ENCODE measurements around the gene GPR162.
"Not testable (repeated sequence)": the region's sequence is repeated elsewhere in the genome, so short reads cannot be mapped to it uniquely, and the experiment has no call there.

The GPR162 gene

GRCh38 chr12:6868211-6869048, 46.8 kb downstream of the GPR162 start:
- H2AFZ ChIP-seq (ENCODE audit: low read depth, low read length) = no peak overlapping the region
- H3K4ac ChIP-seq (ENCODE audit: low read depth in 1 of 2, low read length in 2 of 2) = no peak overlapping the region
- no peak overlapping the region for H2BK120ac ChIP-seq (ENCODE audit: low read depth, low read length)

GRCh38 chr12:6869049-6870021, 47.7 kb downstream of the GPR162 start:
- no peak overlapping the region for H2BK120ac ChIP-seq (ENCODE audit: low read depth, low read length)
- peaks cover 46 to 50% of the 10 kb centered on the region in 2 experiments for H3K36me3 ChIP-seq (ENCODE audit: control insufficient read depth in 1 of 2, insufficient read depth in 2 of 2, low read depth in 1 of 2, low read length in 2 of 2)
- no peak overlapping the region for H3K18ac ChIP-seq (ENCODE audit: low read depth in 1 of 2, low read length in 2 of 2)
- no peak overlapping the region for H4K8ac ChIP-seq (ENCODE audit: low read length)
- H3K4ac ChIP-seq (ENCODE audit: low read depth in 1 of 2, low read length in 2 of 2) = no peak overlapping the region
- H3K27ac ChIP-seq (ENCODE audit: low read length, poor library complexity, severe bottlenecking) = peak overlapping the region; percentile 11
- H3K23ac ChIP-seq (ENCODE audit: low read length in 2 of 2) = no peak overlapping the region
- H4K91ac ChIP-seq (ENCODE audit: low read length) = no peak overlapping the region
- no peak overlapping the region for H2BK5ac ChIP-seq (ENCODE audit: low read depth, low read length, poor library complexity, severe bottlenecking)
- WGBS = 48% methylated on average over 12 of the region's 12 CpGs
- H3K4me1 ChIP-seq (ENCODE audit: control insufficient read depth, insufficient read depth, low read depth, low read length) = peaks cover 28% of the 10 kb centered on the region
- H3K14ac ChIP-seq (ENCODE audit: low read length in 2 of 2) = no peak overlapping the region
- no peak overlapping the region for H2AK5ac ChIP-seq (ENCODE audit: low read length, severe bottlenecking)
- no peaks in the 10 kb centered on the region for H3K27me3 ChIP-seq (ENCODE audit: control insufficient read depth in 1 of 2, insufficient read depth in 1 of 2, low read length in 2 of 2)
- H3K79me1 ChIP-seq (replicated peaks; ENCODE audit: low read length, poor library complexity, severe bottlenecking) = peaks cover 3% of the 10 kb centered on the region
- H2BK15ac ChIP-seq (ENCODE audit: low read depth, poor library complexity, severe bottlenecking) = no peak overlapping the region
- peak; percentile 78 for DNase-seq
- no peak overlapping the region for H2AFZ ChIP-seq (ENCODE audit: low read depth, low read length)
- peak overlapping the region in 1 of 2 experiments; percentile 94 for H3K4me3 ChIP-seq (ENCODE audit: insufficient read depth in 1 of 2, low read depth in 1 of 2, low read length in 2 of 2)
- H3K9me3 ChIP-seq (ENCODE audit: control insufficient read depth, low read length) = no peaks in the 10 kb centered on the region
- H3K9ac ChIP-seq (ENCODE audit: low read length) = peak overlapping the region; percentile 97
- peak overlapping the region; percentile 85 for H3K4me2 ChIP-seq (ENCODE audit: low read length, poor library complexity, severe bottlenecking)
- no peak overlapping the region for H2BK12ac ChIP-seq (ENCODE audit: low read length in 2 of 2)

More at GRCh38 chr12:6868211-6869048, 46.8 kb downstream of the GPR162 start:
- Histone ChIP-seq H4K8ac (ENCODE audit: low read length) (no peak overlapping the region), H3K14ac (ENCODE audit: low read length in 2 of 2) (peak overlapping the region in 1 of 2 experiments; percentile 80), H3K9me3 (ENCODE audit: control insufficient read depth, low read length) (no peaks in the 10 kb centered on the region), H2AK5ac (ENCODE audit: low read length, severe bottlenecking) (no peak overlapping the region), H3K4me1 (ENCODE audit: control insufficient read depth, insufficient read depth, low read depth, low read length) (peaks cover 28% of the 10 kb centered on the region), H3K4me2 (ENCODE audit: low read length, poor library complexity, severe bottlenecking) (peak overlapping the region; percentile 85), H3K27me3 (ENCODE audit: control insufficient read depth in 1 of 2, insufficient read depth in 1 of 2, low read length in 2 of 2) (no peaks in the 10 kb centered on the region), H2BK15ac (ENCODE audit: low read depth, poor library complexity, severe bottlenecking) (no peak overlapping the region), H4K91ac (ENCODE audit: low read length) (no peak overlapping the region), H2BK12ac (ENCODE audit: low read length in 2 of 2) (no peak overlapping the region), H3K18ac (ENCODE audit: low read depth in 1 of 2, low read length in 2 of 2) (peak overlapping the region in 1 of 2 experiments; percentile 97), H2BK5ac (ENCODE audit: low read depth, low read length, poor library complexity, severe bottlenecking) (no peak overlapping the region), H3K79me1 (replicated peaks; ENCODE audit: low read length, poor library complexity, severe bottlenecking) (peaks cover 4% of the 10 kb centered on the region), H3K9ac (ENCODE audit: low read length) (peak overlapping the region; percentile 97), H3K36me3 (ENCODE audit: control insufficient read depth in 1 of 2, insufficient read depth in 2 of 2, low read depth in 1 of 2, low read length in 2 of 2) (peaks cover 55 to 59% of the 10 kb centered on the region in 2 experiments), H3K23ac (ENCODE audit: low read length in 2 of 2) (no peak overlapping the region), H3K4me3 (ENCODE audit: insufficient read depth in 1 of 2, low read depth in 1 of 2, low read length in 2 of 2) (peak overlapping the region; percentile 94 to 95), H3K27ac (ENCODE audit: low read length, poor library complexity, severe bottlenecking) (peak overlapping the region; percentile 11)
- DNase-seq = peak; percentile 45
- WGBS = 7% methylated on average over 21 of the region's 22 CpGs

- H2BK15ac ChIP-seq (ENCODE audit: low read depth, poor library complexity, severe bottlenecking); H3K27ac ChIP-seq (ENCODE audit: low read length, poor library complexity, severe bottlenecking); H2AFZ ChIP-seq (ENCODE audit: low read depth, low read length); H3K23ac ChIP-seq (ENCODE audit: low read length in 2 of 2); H3K4me2 ChIP-seq (ENCODE audit: low read length, poor library complexity, severe bottlenecking); H4K91ac ChIP-seq (ENCODE audit: low read length); H4K8ac ChIP-seq (ENCODE audit: low read length); H3K4ac ChIP-seq (ENCODE audit: low read depth in 1 of 2, low read length in 2 of 2); H2AK5ac ChIP-seq (ENCODE audit: low read length, severe bottlenecking); H2BK120ac ChIP-seq (ENCODE audit: low read depth, low read length); H3K79me1 ChIP-seq (replicated peaks; ENCODE audit: low read length, poor library complexity, severe bottlenecking); H3K9me3 ChIP-seq (ENCODE audit: control insufficient read depth, low read length); H3K18ac ChIP-seq (ENCODE audit: low read depth in 1 of 2, low read length in 2 of 2); H2BK12ac ChIP-seq (ENCODE audit: low read length in 2 of 2); H3K14ac ChIP-seq (ENCODE audit: low read length in 2 of 2); H2BK5ac ChIP-seq (ENCODE audit: low read depth, low read length, poor library complexity, severe bottlenecking); H3K27me3 ChIP-seq (ENCODE audit: control insufficient read depth in 1 of 2, insufficient read depth in 1 of 2, low read length in 2 of 2): not testable (repeated sequence)
- DNase-seq = peak; percentile 30
- peak overlapping the region in 1 of 2 experiments; percentile 94 for H3K4me3 ChIP-seq (ENCODE audit: insufficient read depth in 1 of 2, low read depth in 1 of 2, low read length in 2 of 2)
- peaks cover 28% of the 10 kb centered on the region for H3K4me1 ChIP-seq (ENCODE audit: control insufficient read depth, insufficient read depth, low read depth, low read length)
- WGBS = 82% methylated on average over 4 of the region's 4 CpGs
- peak overlapping the region; percentile 97 for H3K9ac ChIP-seq (ENCODE audit: low read length)
- peaks cover 37 to 41% of the 10 kb centered on the region in 2 experiments for H3K36me3 ChIP-seq (ENCODE audit: control insufficient read depth in 1 of 2, insufficient read depth in 2 of 2, low read depth in 1 of 2, low read length in 2 of 2)
Observed at GRCh38 chr12:6870304-6870703, 48.7 kb downstream of the GPR162 start.
